ENCODE results near the gene CD151.

DNA sequence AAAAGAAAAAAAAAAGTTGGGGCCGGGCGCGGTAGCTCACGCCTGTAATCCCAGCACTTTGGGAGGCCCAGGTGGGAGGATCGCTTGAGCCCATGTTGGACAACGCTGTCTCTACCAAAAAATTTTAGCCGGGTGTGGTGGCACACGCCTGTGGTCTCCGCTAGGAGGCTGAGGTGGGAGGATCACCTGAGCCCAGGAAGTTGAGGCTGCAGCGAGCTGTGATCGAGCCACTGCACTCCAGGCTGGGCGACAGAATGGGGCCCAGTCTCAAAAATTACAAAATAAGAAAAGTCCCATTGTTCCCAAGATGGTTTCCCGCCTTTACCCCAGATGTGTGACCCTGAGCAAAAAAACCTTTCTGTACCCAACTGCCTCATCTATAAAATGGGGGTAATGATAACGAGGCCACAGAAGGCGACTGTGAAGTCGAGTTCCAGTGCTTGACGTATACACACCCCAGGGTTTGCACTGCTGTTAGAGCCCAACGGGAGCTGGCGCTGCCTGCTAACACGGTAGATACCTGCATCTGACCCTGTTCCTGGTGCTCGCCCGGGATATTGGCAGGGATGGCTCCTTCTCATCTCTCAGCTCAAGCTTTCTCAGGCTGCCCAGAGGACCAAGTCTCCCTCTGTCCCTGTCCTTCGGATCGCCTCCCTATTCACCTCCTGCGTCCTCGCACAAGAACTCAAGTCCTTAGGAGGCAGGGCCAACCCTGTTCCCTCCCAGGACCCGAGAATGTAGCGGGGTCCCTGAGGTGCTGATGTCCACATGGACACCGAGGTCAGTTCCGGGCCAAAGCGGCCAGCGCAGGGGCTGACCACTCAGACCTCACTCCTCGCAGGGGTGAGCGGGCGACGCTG, 24.1 kb upstream of the CD151 start:
- TF ChIP-seq, protein P1, sequence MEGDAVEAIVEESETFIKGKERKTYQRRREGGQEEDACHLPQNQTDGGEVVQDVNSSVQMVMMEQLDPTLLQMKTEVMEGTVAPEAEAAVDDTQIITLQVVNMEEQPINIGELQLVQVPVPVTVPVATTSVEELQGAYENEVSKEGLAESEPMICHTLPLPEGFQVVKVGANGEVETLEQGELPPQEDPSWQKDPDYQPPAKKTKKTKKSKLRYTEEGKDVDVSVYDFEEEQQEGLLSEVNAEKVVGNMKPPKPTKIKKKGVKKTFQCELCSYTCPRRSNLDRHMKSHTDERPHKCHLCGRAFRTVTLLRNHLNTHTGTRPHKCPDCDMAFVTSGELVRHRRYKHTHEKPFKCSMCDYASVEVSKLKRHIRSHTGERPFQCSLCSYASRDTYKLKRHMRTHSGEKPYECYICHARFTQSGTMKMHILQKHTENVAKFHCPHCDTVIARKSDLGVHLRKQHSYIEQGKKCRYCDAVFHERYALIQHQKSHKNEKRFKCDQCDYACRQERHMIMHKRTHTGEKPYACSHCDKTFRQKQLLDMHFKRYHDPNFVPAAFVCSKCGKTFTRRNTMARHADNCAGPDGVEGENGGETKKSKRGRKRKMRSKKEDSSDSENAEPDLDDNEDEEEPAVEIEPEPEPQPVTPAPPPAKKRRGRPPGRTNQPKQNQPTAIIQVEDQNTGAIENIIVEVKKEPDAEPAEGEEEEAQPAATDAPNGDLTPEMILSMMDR (optimal IDR thresholded peaks at IDR 0.05 in 1 of 3, IDR thresholded peaks at IDR 0.05 in 1 of 3, conservative IDR thresholded peaks at IDR 0.05 in 1 of 3; ENCODE audit: extremely low read depth in 1 of 3, insufficient read depth in 2 of 3, low read length in 3 of 3), result no peak
- no peak for TF ChIP-seq EZH2 (IDR thresholded peaks at IDR 0.05; ENCODE audit: low read length)
